H54 (cell line): ENCODE data around the gene GLB1L2.

Experiments used
- DNase-seq: peaks from one replicate; pipeline ENCODE4 v3.0.0; 2011; ENCODE audit warnings: low spot score, mixed read lengths; ENCODE audit not compliant: insufficient read length
- FAIRE-seq: peaks from 3 replicates; lab custom pipeline; 2011; peaks lifted over from hg19 to GRCh38; lab: Jason Lieb, UNC
- POLR2A ChIP-seq: IDR thresholded peaks from 2 replicates; pipeline ENCODE4 v1.6.1; 2011; ENCODE audit warnings: low read depth, mild to moderate bottlenecking, low read length

The GLB1L2 gene

GRCh38 chr11:134412203-134413042, 80.6 kb downstream of the GLB1L2 start, which contains the start of gene B3GAT1:
Gene B3GAT1, minus strand, starts transcription at chr11:134412242. Its CDS starts 24,583 bp downstream, at chr11:134387659.
- no peak for TF ChIP-seq POLR2A
- DNase-seq (peak; percentile 44), FAIRE-seq (no peak)

- no peak for TF ChIP-seq POLR2A
- no peak for DNase-seq
- no peak for FAIRE-seq
Observed at GRCh38 chr11:134413043-134413825, 81.4 kb downstream of the GLB1L2 start.

- FAIRE-seq, result no peak
- no peak for DNase-seq
- no peak for TF ChIP-seq POLR2A
Observed at GRCh38 chr11:134413826-134414731, 82.3 kb downstream of the GLB1L2 start.

GRCh38 chr11:134414766-134415765, 83.3 kb downstream of the GLB1L2 start:
- TF ChIP-seq POLR2A, result no peak

GRCh38 chr11:134416726-134417125, 84.9 kb downstream of the GLB1L2 start:
- DNase-seq, result no peak
- FAIRE-seq, result no peak
- no peak for TF ChIP-seq POLR2A

More at GRCh38 chr11:134414766-134415765, 83.3 kb downstream of the GLB1L2 start:
- no peak for DNase-seq
- no peak for FAIRE-seq

GRCh38 chr11:134417871-134418840, 86.4 kb downstream of the GLB1L2 start:
- TF ChIP-seq POLR2A, result no peak
- FAIRE-seq (no peak), DNase-seq (no peak)

GRCh38 chr11:134423106-134423505, 91.3 kb downstream of the GLB1L2 start:
- DNase-seq, result no peak
- TF ChIP-seq POLR2A, result no peak
- no peak for FAIRE-seq

GRCh38 chr11:134425413-134425812, 93.6 kb downstream of the GLB1L2 start:
- no peak for FAIRE-seq
- DNase-seq, result no peak

More at GRCh38 chr11:134425413-134425812, 93.6 kb downstream of the GLB1L2 start:
- no peak for TF ChIP-seq POLR2A
